Keratinocyte (primary cell): ENCODE results near the gene RB1. TPM values are rescaled to one million over a fixed set of nuclear protein-coding genes. Genes with fewer than 3 reads are reported as not detected.
A peak's percentile ranks its signal among the peaks of the same experiment; 100 is the strongest.

Experiments used
- DNase-seq: peaks from one replicate; pipeline ENCODE4 v3.0.0-alpha.2; 2011; ENCODE audit warnings: low read depth, missing footprints, low spot score
- FAIRE-seq: peaks from 2 replicates; lab custom pipeline; 2011; peaks lifted over from hg19 to GRCh38; lab: Jason Lieb, UNC
- H2AFZ ChIP-seq: 2 replicates; pipeline ENCODE4 v1.6.0; 2012; ENCODE audit warnings: low read length, control low read depth, inconsistent platforms; ENCODE audit not compliant: control insufficient read depth
- H3K27ac ChIP-seq: 2 replicates; pipeline ENCODE4 v1.5.1; 2011; ENCODE audit warnings: low read length; ENCODE audit not compliant: control insufficient read depth, insufficient read depth
- H3K27me3 ChIP-seq: 3 replicates; pipeline ENCODE4 v1.6.0; 2011; ENCODE audit warnings: low read length; ENCODE audit not compliant: control insufficient read depth, insufficient read depth; ENCODE audit errors: extremely low read depth
- H3K36me3 ChIP-seq, 2 experiments: 2 replicates in 1 of 2; 3 replicates in 1 of 2; pipeline ENCODE4 v1.5.1; 2011; ENCODE audit warnings: low read length in 2 of 2, mild to moderate bottlenecking in 1 of 2; ENCODE audit not compliant: control insufficient read depth in 2 of 2, insufficient read depth in 2 of 2; ENCODE audit errors: extremely low read depth in 1 of 2
- H3K4me1 ChIP-seq: 3 replicates; pipeline ENCODE4 v1.5.1; 2011; ENCODE audit warnings: low read length; ENCODE audit not compliant: control insufficient read depth, insufficient read depth; ENCODE audit errors: extremely low read depth
- H3K4me2 ChIP-seq: 3 replicates; pipeline ENCODE4 v1.6.0; 2011; ENCODE audit warnings: low read depth, low read length; ENCODE audit not compliant: control insufficient read depth, insufficient read depth; ENCODE audit errors: extremely low read depth
- H3K4me3 ChIP-seq, 3 experiments: fragments of 200-600 bp in 1 of 3; sonication (generic) in 1 of 3; 2 replicates in 2 of 3; 3 replicates in 1 of 3; pipeline ENCODE4 v1.5.1; 2011 to 2016; ENCODE audit warnings: low read length in 3 of 3, mild to moderate bottlenecking in 3 of 3, control low read depth in 2 of 3, inconsistent platforms in 1 of 3, low read depth in 1 of 3, mixed read lengths in 1 of 3, mixed run types in 1 of 3, moderate library complexity in 1 of 3; ENCODE audit not compliant: control insufficient read depth in 2 of 3, insufficient read depth in 2 of 3; ENCODE audit errors: extremely low read depth in 1 of 3
- H3K79me2 ChIP-seq: 2 replicates; pipeline ENCODE4 v1.6.0; 2012; ENCODE audit warnings: low read length; ENCODE audit not compliant: control insufficient read depth, insufficient read depth
- H3K9ac ChIP-seq: 3 replicates; pipeline ENCODE4 v1.6.0; 2011; ENCODE audit warnings: low read length; ENCODE audit not compliant: control insufficient read depth, insufficient read depth; ENCODE audit errors: extremely low read depth
- H3K9me1 ChIP-seq: 3 replicates; pipeline ENCODE4 v1.6.0; 2011; ENCODE audit warnings: low read length; ENCODE audit not compliant: control insufficient read depth, insufficient read depth; ENCODE audit errors: extremely low read depth
- H3K9me3 ChIP-seq: 2 replicates; pipeline ENCODE4 v1.5.1; 2012; ENCODE audit warnings: low read depth, low read length; ENCODE audit not compliant: control insufficient read depth
- H4K20me1 ChIP-seq: 3 replicates; pipeline ENCODE4 v1.6.0; 2011; ENCODE audit warnings: low read length; ENCODE audit not compliant: control insufficient read depth, insufficient read depth; ENCODE audit errors: extremely low read depth
- CTCF ChIP-seq, 3 experiments: IDR thresholded peaks in 1 of 3; conservative IDR thresholded peaks in 1 of 3; optimal IDR thresholded peaks in 1 of 3; 2 replicates in 2 of 3; 3 replicates in 1 of 3; pipeline versions ENCODE3 to v1.5.1; 2011; ENCODE audit warnings: low read length in 3 of 3, mild to moderate bottlenecking in 3 of 3, moderate library complexity in 2 of 3, control low read depth in 1 of 3, inconsistent platforms in 1 of 3; ENCODE audit not compliant: insufficient read depth in 2 of 3; ENCODE audit errors: extremely low read depth in 1 of 3
- EZH2 ChIP-seq: IDR thresholded peaks from one replicate; pipeline ENCODE4 v1.6.1; 2012; ENCODE audit warnings: inconsistent platforms, mild to moderate bottlenecking, low read length, moderate library complexity
- dilution Hi-C: fragments of 300-500 bp; cut with MboI; formaldehyde crosslinking; loops from one replicate; pipeline ENCODE4 v1.7.0; 2020; ENCODE audit warnings: low sequenced_read_pairs; ENCODE audit not compliant: extremely low pct_ligation_motif_present
- polyA plus RNA-seq, 5 experiments: library from polyadenylated mRNA; depleted of rRNA in 3 of 5; stranded (reverse) in 3 of 5; stranded (forward) in 1 of 5; unstranded in 1 of 5; fragments of >200 nt; gene quantifications; 1 replicate in 1 of 5; 2 replicates in 3 of 5; 3 replicates in 1 of 5; pipeline versions ENCODE4 v1.2.1 to v1.2.3, GENCODE V29; 2011 to 2012; ENCODE audit warnings: missing spikeins in 2 of 5, low read depth in 1 of 5, low replicate concordance in 1 of 5

RB1 gene
- polyA plus RNA-seq, 1 donor (not counting 4 experiments of a cell fraction or from before 2014, with no cell fraction given): 22.4 TPM

GRCh38 chr13:48401480-48401879 is 97.9 kb downstream of the RB1 start:
- H3K27me3 ChIP-seq: no peaks in the 10 kb centered on the region
- peak overlapping the region; percentile 58 for H3K9ac ChIP-seq
- dilution Hi-C loops: no loop called here
- TF ChIP-seq EZH2 (no peak), CTCF (optimal IDR thresholded peaks at IDR 0.05 in 1 of 3, IDR thresholded peaks at IDR 0.05 in 1 of 3, conservative IDR thresholded peaks at IDR 0.05 in 1 of 3; ENCODE audit: extremely low read depth in 1 of 3, insufficient read depth in 2 of 3, low read length in 3 of 3) (no peak)
- H3K4me1 ChIP-seq: peaks cover 49% of the 10 kb centered on the region
- H3K4me3 ChIP-seq: peak overlapping the region in 2 of 3 experiments; percentile 5 to 55
- no peaks in the 10 kb centered on the region for H4K20me1 ChIP-seq
- no peaks in the 10 kb centered on the region for H3K36me3 ChIP-seq
- no peak for DNase-seq
- peak overlapping the region; percentile 81 for H3K27ac ChIP-seq
- H2AFZ ChIP-seq: no peak overlapping the region
- H3K79me2 ChIP-seq: no peaks in the 10 kb centered on the region
- H3K9me3 ChIP-seq: no peaks in the 10 kb centered on the region
- H3K9me1 ChIP-seq: no peaks in the 10 kb centered on the region
- peak overlapping the region; percentile 84 for H3K4me2 ChIP-seq
- peak; percentile 5 for FAIRE-seq

- Histone ChIP-seq H3K36me3 (no peaks in the 10 kb centered on the region), H3K79me2 (no peaks in the 10 kb centered on the region), H3K4me1 (peaks cover 50% of the 10 kb centered on the region), H3K27me3 (no peaks in the 10 kb centered on the region), H3K9ac (no peak overlapping the region), H3K27ac (peak overlapping the region; percentile 81), H4K20me1 (no peaks in the 10 kb centered on the region), H2AFZ (no peak overlapping the region), H3K9me3 (no peaks in the 10 kb centered on the region), H3K4me3 (no peak overlapping the region), H3K4me2 (peak overlapping the region; percentile 9), H3K9me1 (no peaks in the 10 kb centered on the region)
- DNase-seq (no peak), FAIRE-seq (no peak)
- dilution Hi-C loops: no loop called here
- no peak for TF ChIP-seq CTCF (optimal IDR thresholded peaks at IDR 0.05 in 1 of 3, IDR thresholded peaks at IDR 0.05 in 1 of 3, conservative IDR thresholded peaks at IDR 0.05 in 1 of 3; ENCODE audit: extremely low read depth in 1 of 3, insufficient read depth in 2 of 3, low read length in 3 of 3)
- TF ChIP-seq EZH2: no peak
Measured at GRCh38 chr13:48402325-48402932, 98.9 kb downstream of the RB1 start.
